ENCODE measurements around the gene TLE3.

Gene TLE3

GRCh38 chr15:70020229-70020628 is 77.5 kb downstream of the TLE3 start:
- H3K4me3 ChIP-seq (replicated peaks in 1 of 2; ENCODE audit: low read depth in 2 of 2, low read length in 2 of 2): no peak overlapping the region
- no peak for TF ChIP-seq CTCF (IDR thresholded peaks at IDR 0.05; ENCODE audit: low read depth, low read length)
- DNase-seq (ENCODE audit: low read depth in 2 of 2): no peak

GRCh38 chr15:70018646-70019600 is 78.8 kb downstream of the TLE3 start:
- H3K4me3 ChIP-seq (replicated peaks in 1 of 2; ENCODE audit: low read depth in 2 of 2, low read length in 2 of 2): no peak overlapping the region
- TF ChIP-seq CTCF (IDR thresholded peaks at IDR 0.05; ENCODE audit: low read depth, low read length): no peak
- DNase-seq (ENCODE audit: low read depth in 2 of 2): no peak

GRCh38 chr15:70017801-70018200 is 79.9 kb downstream of the TLE3 start:
- no peak overlapping the region for H3K4me3 ChIP-seq (replicated peaks in 1 of 2; ENCODE audit: low read depth in 2 of 2, low read length in 2 of 2)
- TF ChIP-seq CTCF (IDR thresholded peaks at IDR 0.05; ENCODE audit: low read depth, low read length): no peak
- DNase-seq (ENCODE audit: low read depth in 2 of 2): no peak

- DNase-seq (ENCODE audit: low read depth in 2 of 2): no peak
- TF ChIP-seq CTCF (IDR thresholded peaks at IDR 0.05; ENCODE audit: low read depth, low read length): no peak
- H3K4me3 ChIP-seq (replicated peaks in 1 of 2; ENCODE audit: low read depth in 2 of 2, low read length in 2 of 2): no peak overlapping the region
Measured at GRCh38 chr15:70017025-70017424, 80.7 kb downstream of the TLE3 start.

GRCh38 chr15:70016511-70016994 is 81.2 kb downstream of the TLE3 start:
- H3K4me3 ChIP-seq (replicated peaks in 1 of 2; ENCODE audit: low read depth in 2 of 2, low read length in 2 of 2): no peak overlapping the region
- no peak for DNase-seq (ENCODE audit: low read depth in 2 of 2)
- TF ChIP-seq CTCF (IDR thresholded peaks at IDR 0.05; ENCODE audit: low read depth, low read length): no peak

- DNase-seq (ENCODE audit: low read depth in 2 of 2): no peak
Measured at GRCh38 chr15:70014860-70015490, 82.7 kb downstream of the TLE3 start.

More at GRCh38 chr15:70014860-70015490, 82.7 kb downstream of the TLE3 start:
- TF ChIP-seq CTCF (IDR thresholded peaks at IDR 0.05; ENCODE audit: low read depth, low read length): no peak
- no peak overlapping the region for H3K4me3 ChIP-seq (replicated peaks in 1 of 2; ENCODE audit: low read depth in 2 of 2, low read length in 2 of 2)

All from cardiac fibroblast (primary cell).